Posterior vena cava (tissue), 2 donors: ENCODE results near the gene MTOR. TPM values are rescaled to one million over a fixed set of nuclear protein-coding genes. Genes with fewer than 3 reads are reported as not detected.
"Not testable (repeated sequence)": the region's sequence is repeated elsewhere in the genome, so short reads cannot be mapped to it uniquely, and the experiment has no call there.

Source experiments
- DNase-seq: peaks from one replicate; pipeline ENCODE4 v3.0.0-alpha.2; 2020; ENCODE audit warnings: low spot score
- intact Hi-C, 2 donors: fragments of 100-400 bp; cut with DNase I; formaldehyde crosslinking; loops; one replicate each; pipeline versions ENCODE4 v1.14.1 to v1.14.2; 2022 to 2023
- total RNA-seq, 2 donors: library from RNA; stranded (reverse); fragmentation: NEBNext Ultra II Directional; extraction: Animal tissue kit (Norgen Biotek cat#: 25700); gene quantifications; one replicate each; pipeline ENCODE4 v1.2.1, GENCODE V29; 2021
- donor health status: DM: yes; HTN: yes; CAD: no.
- donor health status: DM: yes; HTN: yes; CAD: no.

Gene MTOR
- total RNA-seq, 2 donors from 2014 or later, result 26.3 to 26.7 TPM

DNA sequence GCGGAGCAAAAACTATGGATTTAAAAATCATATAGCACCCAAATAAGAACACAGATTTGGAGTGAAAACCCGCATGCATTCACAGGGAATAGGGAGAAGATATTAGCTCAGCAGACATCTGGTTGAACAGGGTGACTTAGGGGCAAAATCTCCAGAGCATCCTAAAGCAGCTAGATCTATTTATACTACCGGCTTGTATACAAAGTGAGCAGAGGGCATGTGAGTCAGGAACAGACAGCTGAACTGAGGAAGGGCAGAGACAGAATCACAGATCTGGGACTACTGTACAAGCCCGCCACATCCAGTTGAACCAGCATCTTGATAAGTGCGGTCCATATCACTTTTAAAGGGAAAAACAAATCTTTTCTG lies 127.5 kb downstream of the MTOR start:
- intact Hi-C loops, result no loop called here

DNA sequence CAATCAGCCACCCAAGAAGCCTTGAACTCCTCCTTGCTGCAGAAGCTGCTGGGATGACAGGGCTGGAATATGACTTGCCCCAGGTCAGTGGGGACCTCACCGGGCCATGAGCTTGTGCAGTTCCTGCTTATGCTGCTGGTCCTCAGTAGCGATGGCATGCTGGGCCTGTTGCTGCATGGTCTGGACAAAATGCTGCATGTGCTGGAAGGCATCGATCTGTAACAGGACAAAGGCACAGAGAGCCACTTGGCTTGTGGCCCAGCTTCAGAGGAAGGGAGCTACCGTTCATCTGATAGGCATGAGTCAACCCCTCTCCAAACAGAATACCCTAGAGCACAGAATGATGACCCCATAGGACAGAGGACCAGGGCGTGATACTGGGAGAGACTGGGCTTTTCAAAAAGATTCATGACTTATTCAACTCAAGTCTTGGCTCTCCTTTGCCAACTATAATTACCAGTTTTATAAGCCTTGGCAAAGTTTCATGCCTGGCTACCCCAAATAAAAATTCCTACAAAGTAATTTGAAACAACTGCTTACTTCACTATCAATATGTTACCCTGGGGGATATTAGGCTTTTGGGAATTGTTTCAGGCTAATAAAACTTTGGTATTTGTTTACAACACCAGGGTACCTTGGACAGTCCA lies 128.0 kb downstream of the MTOR start:
- intact Hi-C loops, result no loop called here
- no peak for DNase-seq

More for the DNA sequence above, 127.5 kb downstream of the MTOR start:
- DNase-seq, result no peak

DNA sequence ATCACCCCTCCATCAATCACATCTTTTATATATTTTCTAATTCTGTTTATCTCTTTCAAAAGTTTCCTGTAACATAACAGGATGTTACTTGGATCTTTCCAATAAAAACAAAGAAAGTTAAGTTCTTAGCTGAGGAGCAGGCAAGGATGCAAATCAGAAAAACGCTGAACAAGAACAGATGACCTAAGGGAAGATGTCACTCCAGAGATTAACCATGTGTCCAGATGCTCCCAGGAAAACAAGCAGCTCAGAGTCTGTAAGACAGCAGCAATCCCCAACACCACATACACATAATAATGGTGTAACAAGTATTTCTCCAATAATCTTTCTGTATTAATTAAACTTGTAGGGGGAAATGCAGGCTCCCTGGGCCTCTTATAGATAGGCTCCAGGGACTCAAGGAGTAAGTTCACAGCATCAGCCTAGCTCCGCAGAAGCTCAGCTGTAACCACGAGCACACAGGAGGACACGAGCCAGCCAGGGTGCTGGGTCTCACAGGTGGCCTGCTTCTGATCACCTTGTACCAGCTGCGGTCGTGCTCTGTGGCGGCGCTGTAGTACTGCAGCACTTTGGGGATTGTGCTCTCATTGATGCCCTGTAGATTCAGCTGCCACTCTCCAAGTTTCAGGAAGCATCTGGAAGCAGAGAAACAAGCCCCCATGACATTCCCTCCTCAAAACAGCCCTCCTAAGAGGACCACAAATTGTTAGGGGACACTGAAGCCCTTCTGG lies 129.6 kb downstream of the MTOR start:
- intact Hi-C loops, result no loop called here
- no peak for DNase-seq

DNA sequence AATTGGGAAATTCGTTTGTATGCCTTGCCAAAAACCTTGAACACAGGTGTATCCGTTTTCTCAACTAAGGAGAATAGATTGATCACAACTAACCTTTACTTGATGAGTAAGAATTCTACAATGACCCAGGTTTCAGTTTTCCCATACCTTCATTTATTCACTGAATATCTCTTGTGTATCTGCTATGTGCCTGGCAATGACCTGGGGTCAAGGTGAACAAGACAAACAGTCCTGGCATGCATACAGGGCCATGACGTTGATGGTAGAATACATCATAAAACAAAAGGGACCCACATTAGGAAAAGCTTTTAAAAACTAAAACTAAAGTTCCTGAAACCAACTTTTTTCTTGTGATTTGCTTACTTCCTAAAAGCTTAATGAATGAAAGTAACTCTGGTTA lies 130.5 kb downstream of the MTOR start:
- intact Hi-C loops, result no loop called here
- no peak for DNase-seq

DNA sequence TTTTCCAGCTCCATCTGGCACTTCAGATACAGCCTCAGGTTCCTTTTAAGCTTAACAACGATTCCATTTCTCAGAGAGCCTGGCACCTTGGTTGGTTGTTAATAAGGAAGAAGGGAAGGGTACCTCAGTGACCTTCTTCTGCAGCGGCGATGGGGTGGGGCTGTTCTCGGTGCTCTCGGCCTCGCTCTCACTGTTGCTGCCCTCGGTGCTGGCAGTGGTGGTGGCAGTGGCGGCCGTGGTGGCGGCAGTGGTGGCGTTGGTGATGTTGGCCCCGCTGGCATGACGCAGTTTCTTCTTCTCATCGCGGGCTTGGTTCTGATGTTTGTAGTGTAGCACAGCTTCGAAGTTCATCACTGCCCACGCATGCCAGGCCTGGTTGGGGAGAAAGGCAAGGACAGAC lies 131.9 kb downstream of the MTOR start:
- no peak for DNase-seq
- intact Hi-C loops, result no loop called here

DNA sequence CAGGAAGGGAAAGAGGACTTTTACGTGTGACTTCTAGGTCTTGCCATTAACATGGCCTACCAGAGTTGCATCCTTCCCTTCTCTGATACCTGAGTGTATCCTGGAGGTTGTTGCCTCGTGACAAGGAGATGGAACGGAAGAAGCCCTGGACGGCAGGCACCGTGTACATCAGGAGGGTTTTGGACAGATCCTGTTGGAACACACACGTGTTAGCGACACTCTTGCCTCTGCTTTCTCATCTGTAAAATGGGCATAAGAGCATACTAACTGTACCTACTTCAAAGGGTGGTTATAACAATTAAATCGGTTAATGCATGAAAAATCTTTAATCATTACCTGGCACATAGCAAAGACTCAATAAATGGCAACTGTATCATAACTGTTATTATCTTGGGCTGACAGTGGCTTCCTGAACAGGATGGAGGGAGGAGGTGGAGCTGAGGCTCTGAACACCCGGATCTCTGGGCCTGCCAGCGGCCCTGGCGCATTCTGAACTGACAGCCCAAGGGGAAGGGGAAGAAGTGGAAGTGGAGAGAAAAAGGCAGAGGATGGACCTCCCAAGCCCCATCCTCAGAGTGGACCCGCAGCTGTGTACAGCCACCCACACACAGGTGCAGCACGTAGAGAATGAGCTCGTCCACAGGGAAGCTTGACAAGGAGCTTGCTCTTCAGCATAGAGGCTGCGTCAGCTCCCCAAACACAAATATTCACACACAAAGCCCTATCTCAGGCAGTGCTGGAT lies 132.5 kb downstream of the MTOR start:
- intact Hi-C loops, result loop anchor here in 1 of 2 donors (2.0 kb wide), 1 partner anchor 359 kb away; no protein-coding TSS in a partner anchor

DNA sequence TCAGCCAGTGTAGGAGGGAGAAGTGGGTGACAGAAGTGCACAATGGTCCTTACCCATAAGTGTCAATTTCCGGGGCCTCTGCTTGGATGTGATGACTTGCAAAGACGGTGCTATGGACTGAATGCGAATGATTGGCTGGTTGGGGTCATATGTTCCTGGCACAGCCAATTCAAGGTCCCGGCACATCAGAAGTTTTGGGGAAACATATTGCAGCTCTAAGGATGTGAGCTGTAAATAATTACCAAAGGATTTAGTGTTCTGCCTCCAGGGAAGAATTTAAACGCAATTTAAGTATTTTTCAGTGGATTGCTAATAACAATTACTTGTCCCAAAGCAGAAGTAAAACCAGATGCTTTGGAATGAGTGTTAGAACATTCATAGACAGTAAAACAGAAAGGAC lies 135.8 kb downstream of the MTOR start:
- DNase-seq, result no peak
- intact Hi-C loops, result loop anchor here in 1 of 2 donors (2.0 kb wide), 1 partner anchor 24 kb away; no protein-coding TSS in a partner anchor

More for the DNA sequence above, 132.5 kb downstream of the MTOR start:
- DNase-seq, result no peak

DNA sequence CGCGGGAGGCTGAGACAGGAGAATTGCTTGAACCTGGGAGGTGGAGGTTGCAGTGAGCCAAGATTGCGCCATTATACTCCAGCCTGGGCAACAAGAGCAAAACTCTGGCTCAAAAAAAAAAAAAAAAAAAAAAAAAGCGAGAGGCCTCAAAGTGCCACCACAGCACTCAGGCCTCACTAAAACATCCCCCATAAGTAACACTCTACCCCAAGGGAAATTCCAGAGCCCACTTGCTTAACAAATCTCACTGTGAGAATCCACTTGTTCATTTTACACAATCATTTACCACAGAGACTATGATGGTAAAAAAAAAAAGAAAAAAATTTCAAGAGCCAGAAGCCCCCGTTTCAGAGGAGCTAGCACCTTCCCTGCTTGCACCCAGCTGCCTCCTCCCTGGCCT lies 136.4 kb downstream of the MTOR start:
- intact Hi-C loops, result loop anchor here in 1 of 2 donors (2.0 kb wide), 1 partner anchor 25 kb away; no protein-coding TSS in a partner anchor
- DNase-seq, result no peak

DNA sequence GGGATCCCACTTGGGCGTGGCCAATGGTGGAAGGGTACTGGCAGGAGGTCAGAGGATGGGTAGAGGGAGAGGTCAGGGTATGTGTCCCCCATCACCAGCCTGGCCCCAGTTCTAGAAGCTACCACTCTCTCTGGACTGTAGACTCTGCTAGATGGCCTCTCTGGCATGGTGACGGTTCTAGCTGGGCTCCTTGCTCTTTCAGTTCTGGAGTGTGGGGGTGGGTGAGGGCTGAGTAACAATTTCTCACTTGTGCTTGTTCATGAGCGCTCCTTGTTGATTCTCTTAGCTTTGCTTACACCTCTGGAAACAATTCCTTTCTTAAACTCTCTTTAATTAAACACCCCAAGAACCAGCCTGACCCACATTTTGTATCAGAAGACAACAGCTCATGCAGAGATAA lies 137.4 kb downstream of the MTOR start:
- no peak for DNase-seq
- intact Hi-C loops, result no loop called here

DNA sequence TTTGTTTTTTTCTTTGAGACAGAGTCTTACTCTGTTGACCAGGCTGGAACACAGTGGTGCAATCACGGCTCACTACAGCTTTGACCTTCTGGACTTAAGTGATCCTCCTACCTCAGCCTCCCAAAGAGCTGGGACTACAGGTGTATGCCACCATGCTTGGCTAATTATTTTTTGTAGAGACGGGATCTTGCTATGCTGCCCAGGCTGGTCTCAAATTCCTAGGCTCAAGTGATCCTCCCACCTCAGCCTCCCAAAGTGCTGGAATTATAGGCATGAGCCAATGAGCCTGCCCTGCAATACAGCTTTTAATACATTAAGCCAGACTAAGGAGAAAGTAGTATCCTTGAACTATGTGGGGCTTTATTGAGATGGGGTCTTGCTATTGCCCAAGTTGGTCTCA lies 146.0 kb downstream of the MTOR start:
- intact Hi-C loops, result no loop called here
- DNase-seq, result no peak

DNA sequence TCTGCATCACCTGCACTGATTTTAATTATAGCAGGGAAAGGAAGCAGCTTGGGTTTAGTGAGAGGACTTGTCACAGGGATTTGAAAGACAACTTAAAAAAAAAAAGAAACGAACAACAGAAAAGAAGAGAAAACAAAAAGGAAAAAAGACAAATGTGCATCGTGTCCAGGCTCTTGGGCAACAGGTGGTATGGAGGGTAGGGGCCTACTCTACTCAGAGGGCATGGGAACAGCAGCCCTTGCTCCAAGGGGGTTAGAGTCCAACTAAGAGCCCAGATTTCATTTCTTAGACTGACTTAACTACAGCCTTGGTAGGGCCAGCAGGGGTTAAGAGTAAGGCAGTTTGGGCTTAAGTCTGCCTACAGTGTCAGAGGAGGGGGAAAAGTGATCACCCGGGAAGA lies 147.4 kb downstream of the MTOR start:
- DNase-seq, result no peak
- intact Hi-C loops, result no loop called here

DNA sequence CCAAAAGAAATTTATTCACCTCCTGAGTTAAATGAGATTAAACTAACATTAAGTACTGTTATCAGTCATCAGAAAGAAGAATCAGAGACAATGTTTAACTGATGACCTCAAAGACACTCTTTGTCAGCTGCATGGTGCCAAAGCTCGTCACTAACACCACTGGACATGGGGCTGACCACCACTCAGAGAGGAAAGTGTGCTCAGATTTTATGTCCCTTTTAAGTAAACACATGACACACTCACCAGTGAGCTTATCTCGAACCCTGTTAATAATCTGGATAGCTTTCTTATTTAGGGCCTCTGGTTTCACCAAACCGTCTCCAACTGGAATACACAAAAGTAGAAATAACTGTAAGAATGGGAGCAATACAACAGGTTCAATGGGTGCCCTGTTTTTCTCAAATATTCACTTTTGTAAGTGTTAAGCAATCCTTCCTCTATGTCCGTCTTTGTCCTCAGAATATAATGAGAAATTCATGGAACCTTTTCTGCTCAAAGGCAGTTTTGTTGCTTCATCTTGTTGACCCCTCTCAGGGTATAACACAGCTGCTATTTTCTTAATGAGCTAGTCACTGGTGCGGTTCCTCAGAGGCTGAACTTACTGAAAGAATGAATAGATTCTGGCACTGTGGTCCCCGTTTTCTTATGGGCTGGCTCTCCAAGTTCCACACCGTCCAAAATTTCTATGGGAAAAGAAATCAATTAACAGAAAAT lies 153.1 kb downstream of the MTOR start:
- intact Hi-C loops, result no loop called here
- no peak for DNase-seq

DNA sequence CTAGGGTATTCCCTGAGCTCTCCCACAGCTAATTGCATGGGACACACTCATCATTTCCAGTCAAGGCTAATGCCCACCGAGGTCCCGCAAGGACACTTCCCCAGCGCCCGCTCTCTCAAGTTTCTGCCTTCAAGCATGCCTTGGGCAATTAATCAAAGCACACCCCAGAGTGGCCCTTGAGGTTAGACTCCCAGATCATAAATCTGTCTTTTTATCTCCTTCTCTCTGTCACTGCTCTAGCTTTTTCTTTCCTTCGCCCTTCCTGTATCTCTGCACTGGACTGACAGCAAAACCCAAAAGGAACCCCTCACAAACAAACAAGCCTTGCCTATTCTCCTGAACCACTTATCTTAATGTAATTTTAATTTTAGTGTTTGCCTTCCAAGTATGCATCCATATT lies 154.8 kb downstream of the MTOR start:
- no peak for DNase-seq
- intact Hi-C loops, result no loop called here

DNA sequence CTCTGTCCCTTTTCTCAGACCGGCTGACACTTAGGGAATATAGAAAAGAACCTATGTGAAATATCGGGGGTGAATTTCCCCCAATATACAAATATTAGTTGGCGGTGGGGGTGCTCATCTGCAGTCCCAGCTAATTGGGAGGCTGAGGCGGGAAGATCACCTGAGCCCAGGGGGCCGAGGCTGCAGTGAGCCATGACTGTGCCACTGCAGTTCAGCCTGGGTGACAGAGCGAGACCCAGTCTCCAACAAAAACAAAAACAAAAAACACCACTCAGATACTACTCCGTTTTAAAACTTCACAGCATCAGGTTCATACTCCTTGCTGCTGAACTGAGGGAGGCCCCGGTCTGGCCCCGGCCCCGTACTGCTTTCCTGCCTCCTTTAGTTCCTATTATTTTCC lies 156.8 kb downstream of the MTOR start:
- intact Hi-C loops, result no loop called here
- no peak for DNase-seq

DNA sequence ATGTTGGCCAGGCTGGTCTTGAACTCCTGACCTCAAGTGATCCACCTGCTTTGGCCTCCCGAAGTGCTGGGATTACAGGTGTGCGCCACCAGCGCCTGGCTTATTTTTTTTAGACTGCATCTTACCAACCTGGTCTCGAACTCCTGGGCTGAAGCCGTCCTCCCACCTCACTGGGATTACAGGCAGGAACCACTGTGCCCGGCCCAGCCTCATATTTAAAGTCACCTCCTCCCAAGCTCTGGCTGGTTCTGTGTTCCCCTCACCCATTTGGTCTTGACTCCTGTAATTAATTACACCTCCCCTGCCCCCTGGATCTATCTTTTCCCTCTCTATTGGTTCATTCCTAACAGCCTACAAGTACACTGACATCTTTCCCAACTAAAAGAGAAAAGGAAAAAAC lies 161.0 kb downstream of the MTOR start:
- intact Hi-C loops, result no loop called here
- no peak for DNase-seq

DNA sequence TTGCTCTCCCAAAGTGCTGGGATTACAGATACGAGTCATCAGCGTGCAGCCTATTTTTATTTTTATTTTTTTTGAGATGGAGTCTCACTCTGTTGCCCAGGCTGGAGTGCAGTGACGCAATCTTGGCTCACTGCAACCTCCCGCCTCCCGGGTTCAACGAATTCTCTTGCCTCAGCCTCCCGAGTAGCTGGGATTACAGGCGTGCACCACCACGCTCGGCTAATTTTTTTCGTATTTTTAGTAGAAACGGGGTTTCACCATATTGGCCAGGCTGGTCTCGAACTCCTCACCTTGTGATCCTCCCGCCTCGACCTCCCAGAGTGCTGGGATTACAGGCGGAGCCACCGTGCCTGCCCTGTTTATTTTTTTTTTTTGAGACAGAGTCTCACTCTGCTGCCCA lies 161.5 kb downstream of the MTOR start:
- DNase-seq, intact Hi-C loops: not testable (repeated sequence)

DNA sequence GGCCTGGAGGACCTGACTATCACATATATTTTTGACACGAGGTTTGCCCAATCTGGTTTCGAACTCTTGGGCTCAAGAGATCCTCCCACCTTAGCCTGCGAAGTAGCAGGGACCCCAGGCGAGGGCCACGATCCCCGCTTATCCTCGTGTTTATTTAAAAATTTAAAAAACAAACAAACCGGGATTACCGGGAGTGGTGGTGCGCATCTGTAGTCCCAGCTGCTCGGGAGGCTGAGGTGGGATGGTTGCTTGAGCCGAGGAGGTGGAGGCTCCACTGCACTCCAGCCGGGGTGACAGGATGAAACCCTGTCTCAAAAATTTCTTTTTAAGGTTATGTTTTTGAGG lies 162.2 kb downstream of the MTOR start:
- intact Hi-C loops, result no loop called here
- DNase-seq, result no peak

DNA sequence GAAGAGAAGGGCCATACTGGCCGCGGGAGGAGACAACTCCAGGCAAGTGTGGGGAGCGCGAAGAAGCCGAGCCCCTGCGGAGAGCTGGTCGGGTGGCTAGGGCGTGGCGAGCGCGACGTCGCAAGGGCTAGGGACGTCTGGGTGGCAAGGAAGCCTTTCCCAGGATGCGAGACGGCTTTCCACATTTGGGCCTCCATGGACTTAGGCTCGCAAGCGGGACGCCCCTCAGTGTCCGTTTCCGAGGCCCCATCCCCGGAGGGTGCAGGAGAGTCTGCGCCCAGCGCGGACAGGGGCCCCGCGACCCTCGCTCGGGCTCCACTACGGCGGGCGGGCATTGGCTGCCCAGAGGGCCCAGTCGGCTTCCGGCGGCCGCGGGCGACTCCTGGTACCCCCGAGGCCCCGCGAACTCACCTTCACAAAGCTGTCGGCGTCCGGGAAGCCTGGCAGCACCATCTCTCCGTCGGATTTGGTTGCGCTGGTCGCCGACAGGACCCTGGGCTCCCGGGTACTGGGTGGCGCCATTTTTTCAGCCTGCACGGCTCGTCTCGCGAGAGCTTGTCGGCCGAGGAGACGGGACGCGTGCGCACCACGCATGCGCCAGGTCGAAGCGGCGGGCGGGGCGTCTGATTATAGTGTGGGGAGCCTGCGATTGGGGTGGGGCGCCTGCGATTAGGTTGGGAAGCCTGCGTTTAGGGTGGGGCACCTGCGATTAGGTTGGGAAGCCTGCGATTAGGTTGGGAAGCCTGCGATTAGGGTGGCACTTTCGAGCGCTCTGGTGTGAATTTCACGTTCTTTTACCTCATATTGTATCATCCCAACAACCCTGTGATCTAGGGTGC lies 162.8 kb downstream of the MTOR start, which contains the start of gene EXOSC10:
EXOSC10 (minus strand) TSS at position 560 of the 839 bp plus-strand sequence; CDS start at position 522, 38 bp downstream.
- intact Hi-C loops, result no loop called here

DNA sequence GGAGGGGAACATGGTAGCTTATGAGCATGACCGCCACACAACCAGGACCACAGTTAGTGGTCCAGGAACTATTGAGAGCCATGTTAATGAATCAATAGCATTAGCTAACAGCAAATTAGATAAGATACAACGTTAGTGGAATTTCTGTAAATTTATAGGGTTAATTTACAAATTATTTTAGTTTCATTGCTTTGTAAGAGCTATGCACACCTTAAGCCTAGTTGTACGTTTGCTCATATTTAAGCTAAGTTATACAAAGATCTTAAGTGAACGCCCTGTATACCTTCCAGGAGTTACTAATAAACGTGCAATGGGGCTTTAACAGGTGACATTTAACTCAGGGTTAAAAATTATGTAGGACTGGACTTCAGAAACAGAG lies 163.4 kb downstream of the MTOR start:
- no peak for DNase-seq
- intact Hi-C loops, result no loop called here

More for the DNA sequence above, 162.8 kb downstream of the MTOR start, which contains the start of gene EXOSC10:
- peak; percentile 98 for DNase-seq
